Measurements from ENCODE around the gene GGA3.
"Not testable (repeated sequence)": the region's sequence is repeated elsewhere in the genome, so short reads cannot be mapped to it uniquely, and the experiment has no call there.

The GGA3 gene

DNA sequence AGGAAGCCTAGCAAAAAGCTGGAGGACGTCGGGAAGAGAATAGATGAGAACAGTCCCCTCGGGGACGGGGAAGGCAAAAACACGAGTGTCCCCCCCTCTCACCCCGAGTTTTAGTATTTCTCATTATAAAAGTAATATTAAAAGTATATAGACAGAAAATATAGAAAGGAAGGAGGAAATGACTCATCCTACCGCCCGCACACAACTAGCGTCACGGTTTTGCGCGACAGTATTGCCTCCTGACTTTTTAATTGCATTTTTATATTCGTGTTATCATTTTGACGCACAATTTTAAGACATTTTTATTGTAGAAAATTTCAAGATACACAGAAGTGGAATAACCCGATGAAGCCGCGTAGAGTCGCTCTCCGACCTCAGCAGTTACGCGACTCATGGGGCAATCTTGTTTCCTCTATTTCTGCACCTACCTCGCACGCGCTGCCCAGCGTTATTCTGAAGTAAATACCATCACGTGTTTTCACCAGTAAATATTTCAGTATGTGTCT lies 28.5 kb upstream of the GGA3 start:
- peak overlapping the region; percentile 15; the same call in 1 of the 2 replicates for H3K4me3 ChIP-seq (ENCODE audit: low read length)
- no CpG with 5 or more reads among the region's 26 CpGs for WGBS (ENCODE audit: insufficient coverage, insufficient read length)
- no peaks in the 10 kb centered on the region for H3K27me3 ChIP-seq (ENCODE audit: control insufficient read depth, insufficient read depth, low read length)
- peaks cover 8% of the 10 kb centered on the region; the same call in 1 of the 2 replicates for H3K36me3 ChIP-seq (ENCODE audit: control insufficient read depth, insufficient read depth, low read length)
- H3K9me3 ChIP-seq (ENCODE audit: control insufficient read depth, insufficient read depth, low read length): no peaks in the 10 kb centered on the region
- no peak overlapping the region for H3K27ac ChIP-seq (ENCODE audit: low read length)
- DNase-seq (ENCODE audit: low read depth, low spot score): no peak
- no peaks in the 10 kb centered on the region for H3K4me1 ChIP-seq (ENCODE audit: control insufficient read depth, insufficient read depth, low read length)

DNA sequence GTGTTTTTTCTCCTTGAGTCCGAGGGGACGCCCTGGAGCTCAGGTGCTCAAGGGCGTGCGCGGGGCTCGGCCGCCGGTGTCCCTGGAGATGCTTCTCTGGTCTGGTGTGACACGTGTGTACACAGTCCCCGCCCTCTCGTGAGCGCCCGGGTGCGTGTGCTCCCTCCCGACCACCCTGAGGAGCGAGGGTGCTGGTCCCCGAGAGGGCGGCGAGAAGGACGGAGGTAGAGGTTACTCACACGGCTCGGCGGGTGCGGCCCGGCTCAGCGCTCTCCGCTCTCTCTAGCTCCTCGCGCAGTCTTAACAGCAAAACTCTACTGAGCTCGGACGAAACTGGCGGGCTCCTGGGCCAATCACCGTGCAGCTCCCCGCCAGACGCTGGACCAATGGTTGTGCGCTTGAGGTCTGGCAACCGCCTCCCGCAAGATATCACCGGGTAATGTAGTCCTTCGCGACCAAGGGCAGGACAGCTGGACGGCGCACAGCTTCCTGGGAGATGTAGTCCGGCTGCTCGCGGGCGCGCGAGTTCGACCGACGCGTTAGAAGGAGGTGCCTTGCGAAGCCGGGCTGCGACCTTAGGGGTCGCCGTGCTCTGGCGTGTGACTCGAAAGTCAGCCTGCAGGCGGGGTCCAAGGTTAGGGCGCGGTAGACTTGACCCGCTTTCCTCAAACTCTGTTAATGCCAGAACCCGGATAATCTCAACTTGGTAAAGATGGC lies 27.9 kb upstream of the GGA3 start, which contains the start of gene SLC25A19:
Gene SLC25A19, minus strand, starts transcription at position 319 of the 717 bp plus-strand sequence. CDS start 2,669 bp downstream, outside the sequence.
- H3K27me3 ChIP-seq (ENCODE audit: control insufficient read depth, insufficient read depth, low read length): no peaks in the 10 kb centered on the region
- H3K27ac ChIP-seq (ENCODE audit: low read length): no peak within 1 kb of the TSS
- peak within 1 kb of the TSS; percentile 83 for H3K4me3 ChIP-seq (ENCODE audit: low read length)
- WGBS (ENCODE audit: insufficient coverage, insufficient read length): no CpG with 5 or more reads among the region's 65 CpGs
- no peaks in the 10 kb centered on the region for H3K4me1 ChIP-seq (ENCODE audit: control insufficient read depth, insufficient read depth, low read length)
- peaks cover 8% of the 10 kb centered on the region; the same call in 1 of the 2 replicates for H3K36me3 ChIP-seq (ENCODE audit: control insufficient read depth, insufficient read depth, low read length)
- peak; percentile 96 for DNase-seq (ENCODE audit: low read depth, low spot score)
- no peaks in the 10 kb centered on the region for H3K9me3 ChIP-seq (ENCODE audit: control insufficient read depth, insufficient read depth, low read length)

DNA sequence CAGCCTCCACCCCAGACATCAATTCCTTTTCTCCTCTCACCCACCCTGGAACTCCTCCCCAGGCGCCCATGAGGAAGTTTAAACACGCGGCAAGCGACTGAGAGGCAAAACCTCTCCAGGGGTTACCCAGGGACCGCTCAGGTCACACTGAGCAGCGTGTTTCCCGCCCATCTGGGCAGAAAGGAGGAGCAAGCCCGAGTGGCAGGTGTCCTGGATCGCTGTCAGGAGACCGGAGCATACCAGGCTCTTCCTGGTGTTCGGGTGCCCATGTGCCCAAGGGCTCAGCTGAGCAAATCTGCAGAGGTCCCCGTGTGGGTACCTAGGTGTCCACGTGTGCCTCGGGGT lies 27.3 kb upstream of the GGA3 start:
- Histone ChIP-seq H3K27me3 (ENCODE audit: control insufficient read depth, insufficient read depth, low read length) (no peaks in the 10 kb centered on the region), H3K4me3 (ENCODE audit: low read length) (peak overlapping the region; percentile 83), H3K27ac (ENCODE audit: low read length) (no peak overlapping the region), H3K9me3 (ENCODE audit: control insufficient read depth, insufficient read depth, low read length) (no peaks in the 10 kb centered on the region), H3K36me3 (ENCODE audit: control insufficient read depth, insufficient read depth, low read length) (peaks cover 8% of the 10 kb centered on the region; the same call in 1 of the 2 replicates), H3K4me1 (ENCODE audit: control insufficient read depth, insufficient read depth, low read length) (no peaks in the 10 kb centered on the region)
- no CpG with 5 or more reads among the region's 14 CpGs for WGBS (ENCODE audit: insufficient coverage, insufficient read length)
- no peak for DNase-seq (ENCODE audit: low read depth, low spot score)

DNA sequence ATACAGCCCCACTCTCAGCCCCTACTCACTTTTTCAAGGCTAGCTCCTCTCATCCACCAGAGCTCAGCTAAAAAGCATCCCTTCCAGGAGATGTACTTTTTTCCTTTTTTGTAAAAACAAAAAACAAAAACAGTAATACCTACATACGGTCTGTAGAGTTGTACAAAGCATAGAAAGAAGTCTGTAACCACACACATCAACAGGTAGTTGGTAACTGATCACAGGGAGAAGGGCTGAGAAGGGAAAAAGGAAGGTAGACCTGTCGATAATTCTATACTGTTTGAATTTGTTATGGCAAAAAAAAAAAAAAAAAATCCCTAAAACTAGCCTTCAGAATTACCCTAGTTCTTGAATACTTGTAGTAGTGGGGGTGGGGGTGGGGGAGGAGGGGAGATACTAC lies 27.0 kb upstream of the GGA3 start:
- Histone ChIP-seq H3K4me1 (ENCODE audit: control insufficient read depth, insufficient read depth, low read length) (no peaks in the 10 kb centered on the region), H3K27me3 (ENCODE audit: control insufficient read depth, insufficient read depth, low read length) (no peaks in the 10 kb centered on the region), H3K4me3 (ENCODE audit: low read length) (peak overlapping the region; percentile 83; the same call in 1 of the 2 replicates), H3K9me3 (ENCODE audit: control insufficient read depth, insufficient read depth, low read length) (no peaks in the 10 kb centered on the region), H3K27ac (ENCODE audit: low read length) (no peak overlapping the region), H3K36me3 (ENCODE audit: control insufficient read depth, insufficient read depth, low read length) (peaks cover 8% of the 10 kb centered on the region; the same call in 1 of the 2 replicates)
- no CpG with 5 or more reads among the region's 2 CpGs for WGBS (ENCODE audit: insufficient coverage, insufficient read length)
- no peak for DNase-seq (ENCODE audit: low read depth, low spot score)

DNA sequence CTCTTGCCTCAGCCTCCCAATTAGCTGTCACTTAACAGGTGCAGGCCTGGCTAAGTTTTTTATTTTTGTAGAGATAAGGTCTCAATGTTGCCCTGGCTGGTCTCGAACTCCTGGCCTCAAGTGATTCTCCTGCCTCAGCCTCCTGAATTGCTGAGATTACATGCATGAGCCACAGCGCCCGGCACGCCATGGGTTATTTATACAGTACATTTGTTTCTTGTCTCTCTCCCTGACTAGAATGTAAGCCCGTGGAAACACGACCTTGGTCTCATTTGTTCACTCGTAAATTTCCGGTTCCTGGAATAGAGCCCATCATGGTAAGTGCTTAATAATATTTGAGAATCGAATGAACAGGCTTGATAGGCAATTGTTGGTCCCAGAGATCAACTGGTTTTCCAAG lies 25.8 kb upstream of the GGA3 start:
- Histone ChIP-seq H3K9me3 (ENCODE audit: control insufficient read depth, insufficient read depth, low read length) (no peaks in the 10 kb centered on the region), H3K27me3 (ENCODE audit: control insufficient read depth, insufficient read depth, low read length) (no peaks in the 10 kb centered on the region), H3K36me3 (ENCODE audit: control insufficient read depth, insufficient read depth, low read length) (peaks cover 8% of the 10 kb centered on the region; the same call in 1 of the 2 replicates), H3K4me1 (ENCODE audit: control insufficient read depth, insufficient read depth, low read length) (no peaks in the 10 kb centered on the region), H3K27ac (ENCODE audit: low read length) (no peak overlapping the region), H3K4me3 (ENCODE audit: low read length) (no peak overlapping the region)
- DNase-seq (ENCODE audit: low read depth, low spot score): no peak
- no CpG with 5 or more reads among the region's 9 CpGs for WGBS (ENCODE audit: insufficient coverage, insufficient read length)

DNA sequence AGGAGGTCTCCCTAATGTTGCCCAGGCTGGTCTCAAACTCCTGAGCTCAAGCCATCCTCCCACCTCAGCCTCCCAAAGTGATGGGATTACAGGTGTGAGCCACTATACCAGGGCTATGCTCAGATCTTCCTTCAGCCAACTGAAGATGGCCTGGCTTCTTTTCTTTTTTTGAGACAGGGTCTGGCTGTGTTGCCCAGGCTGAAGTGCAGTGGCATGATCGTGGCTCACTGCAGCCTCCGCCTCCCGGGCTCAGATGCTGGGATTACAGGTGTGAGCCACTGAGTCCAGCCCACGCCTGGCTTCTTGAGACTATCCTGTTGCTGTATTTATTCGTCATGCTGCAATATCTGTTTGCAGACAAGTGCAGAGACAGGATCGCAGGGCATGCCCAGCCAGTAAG lies 23.7 kb upstream of the GGA3 start:
- Histone ChIP-seq H3K4me3 (ENCODE audit: low read length) (no peak overlapping the region), H3K36me3 (ENCODE audit: control insufficient read depth, insufficient read depth, low read length) (peaks cover 8% of the 10 kb centered on the region; the same call in 1 of the 2 replicates), H3K9me3 (ENCODE audit: control insufficient read depth, insufficient read depth, low read length) (no peaks in the 10 kb centered on the region), H3K4me1 (ENCODE audit: control insufficient read depth, insufficient read depth, low read length) (no peaks in the 10 kb centered on the region), H3K27me3 (ENCODE audit: control insufficient read depth, insufficient read depth, low read length) (no peaks in the 10 kb centered on the region), H3K27ac (ENCODE audit: low read length) (no peak overlapping the region)
- no CpG with 5 or more reads among the region's 6 CpGs for WGBS (ENCODE audit: insufficient coverage, insufficient read length)
- no peak for DNase-seq (ENCODE audit: low read depth, low spot score)

DNA sequence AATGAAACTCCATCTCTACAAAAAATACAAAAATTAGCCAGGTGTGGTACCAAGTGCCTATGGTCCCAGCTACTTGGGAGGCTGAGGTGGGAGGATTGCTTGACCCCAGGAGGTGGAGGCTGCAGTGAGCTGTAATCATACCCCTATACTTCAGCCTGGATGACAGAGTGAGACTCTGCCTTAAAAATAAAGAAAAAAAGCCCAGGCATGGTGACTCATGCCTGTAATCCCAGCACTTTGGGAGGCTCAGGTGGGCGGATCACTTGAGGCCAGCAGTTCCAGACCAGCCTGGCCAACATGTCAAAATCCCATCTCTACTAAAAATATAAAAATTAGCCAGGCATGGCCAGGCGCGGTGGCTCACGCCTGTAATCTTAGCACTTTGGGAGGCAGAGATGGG lies 18.8 kb upstream of the GGA3 start:
- H3K9me3 ChIP-seq (ENCODE audit: control insufficient read depth, insufficient read depth, low read length); DNase-seq (ENCODE audit: low read depth, low spot score); H3K4me3 ChIP-seq (ENCODE audit: low read length); H3K27ac ChIP-seq (ENCODE audit: low read length); H3K36me3 ChIP-seq (ENCODE audit: control insufficient read depth, insufficient read depth, low read length); H3K4me1 ChIP-seq (ENCODE audit: control insufficient read depth, insufficient read depth, low read length); H3K27me3 ChIP-seq (ENCODE audit: control insufficient read depth, insufficient read depth, low read length): not testable (repeated sequence)
- no CpG with 5 or more reads among the region's 4 CpGs for WGBS (ENCODE audit: insufficient coverage, insufficient read length)

DNA sequence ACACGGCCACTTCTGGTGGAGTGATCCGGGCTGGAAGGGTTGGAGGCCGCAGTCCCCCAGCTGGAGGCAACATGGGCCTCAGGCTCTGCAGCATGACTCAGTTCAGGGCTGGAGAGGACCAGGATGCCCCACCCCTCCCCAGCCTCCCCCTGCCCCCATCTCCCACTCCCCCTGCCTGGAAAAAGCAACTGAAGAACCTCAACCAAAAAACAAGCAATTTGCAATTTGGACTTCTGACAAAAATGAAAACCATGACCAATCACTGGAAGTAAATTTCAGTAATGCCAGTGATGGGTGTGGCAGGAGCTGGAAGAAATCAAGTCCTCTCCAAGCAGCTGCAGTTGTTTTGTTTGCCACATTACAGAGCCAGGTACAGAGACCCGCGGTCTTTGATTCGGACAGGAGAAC lies 16.3 kb upstream of the GGA3 start:
- no peaks in the 10 kb centered on the region for H3K27me3 ChIP-seq (ENCODE audit: control insufficient read depth, insufficient read depth, low read length)
- H3K27ac ChIP-seq (ENCODE audit: low read length): no peak overlapping the region
- H3K9me3 ChIP-seq (ENCODE audit: control insufficient read depth, insufficient read depth, low read length): no peaks in the 10 kb centered on the region
- no peaks in the 10 kb centered on the region for H3K4me1 ChIP-seq (ENCODE audit: control insufficient read depth, insufficient read depth, low read length)
- no CpG with 5 or more reads among the region's 6 CpGs for WGBS (ENCODE audit: insufficient coverage, insufficient read length)
- peaks cover 2% of the 10 kb centered on the region; the same call in 1 of the 2 replicates for H3K36me3 ChIP-seq (ENCODE audit: control insufficient read depth, insufficient read depth, low read length)
- H3K4me3 ChIP-seq (ENCODE audit: low read length): no peak overlapping the region
- no peak for DNase-seq (ENCODE audit: low read depth, low spot score)

DNA sequence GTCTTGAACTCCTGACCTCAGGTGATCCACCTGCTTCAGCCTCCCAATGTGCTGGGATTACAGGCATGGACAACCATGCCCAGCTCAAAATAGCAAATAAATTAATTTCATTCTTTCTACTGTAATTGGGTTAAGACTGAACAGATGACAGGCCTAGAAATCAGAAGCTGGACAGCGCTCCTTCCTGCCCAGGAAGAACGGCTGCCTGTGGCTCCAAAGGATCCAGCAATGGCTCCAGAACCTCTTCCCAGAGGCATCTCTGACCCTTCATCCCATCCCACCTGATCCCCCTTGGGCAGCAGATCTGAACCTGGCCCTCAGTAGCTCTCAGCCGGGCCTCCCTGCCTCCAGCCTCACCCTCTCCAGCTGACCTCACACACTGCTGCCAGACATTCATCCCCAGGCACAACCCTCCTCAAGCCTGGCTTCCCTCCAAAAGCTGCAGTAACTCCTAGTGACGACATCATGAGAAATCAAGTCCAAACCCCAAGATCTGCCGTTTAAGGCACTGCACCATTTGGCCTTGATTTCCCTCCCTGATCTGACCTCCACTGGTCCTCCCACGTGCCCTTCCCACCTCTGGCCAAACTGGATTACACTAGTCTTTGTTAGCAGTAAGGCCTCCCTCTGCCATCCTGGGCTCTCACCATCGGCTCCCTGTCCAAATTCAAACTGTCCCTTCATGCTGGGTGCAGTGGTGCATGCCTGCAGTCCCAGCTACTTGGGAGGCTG lies 12.7 kb upstream of the GGA3 start:
- Histone ChIP-seq H3K27me3 (ENCODE audit: control insufficient read depth, insufficient read depth, low read length) (no peaks in the 10 kb centered on the region), H3K4me1 (ENCODE audit: control insufficient read depth, insufficient read depth, low read length) (peaks cover 4% of the 10 kb centered on the region; the same call in 1 of the 2 replicates), H3K9me3 (ENCODE audit: control insufficient read depth, insufficient read depth, low read length) (no peaks in the 10 kb centered on the region), H3K27ac (ENCODE audit: low read length) (no peak overlapping the region), H3K4me3 (ENCODE audit: low read length) (no peak overlapping the region), H3K36me3 (ENCODE audit: control insufficient read depth, insufficient read depth, low read length) (peaks cover 6% of the 10 kb centered on the region; the same call in 1 of the 2 replicates)
- no peak for DNase-seq (ENCODE audit: low read depth, low spot score)
- no CpG with 5 or more reads among the region's 7 CpGs for WGBS (ENCODE audit: insufficient coverage, insufficient read length)

DNA sequence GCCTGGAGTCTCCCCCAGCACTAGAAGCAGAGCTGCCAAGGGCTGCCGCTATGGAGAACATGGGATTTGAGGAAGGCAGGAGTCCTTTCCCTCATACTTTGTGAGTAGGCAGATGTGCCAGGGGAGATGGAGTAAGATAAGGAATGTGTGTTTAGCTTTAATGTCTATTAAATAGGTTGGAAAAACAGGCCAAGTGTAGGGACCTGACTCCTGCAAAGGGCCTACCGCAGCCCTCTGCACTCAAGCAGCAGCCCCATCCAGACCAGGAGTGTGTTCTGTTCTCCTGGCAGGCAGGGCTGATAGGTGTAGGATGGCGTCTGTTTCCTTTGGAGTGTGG lies 11.4 kb upstream of the GGA3 start:
- no CpG with 5 or more reads among the region's 3 CpGs for WGBS (ENCODE audit: insufficient coverage, insufficient read length)
- no peak for DNase-seq (ENCODE audit: low read depth, low spot score)
- Histone ChIP-seq H3K27me3 (ENCODE audit: control insufficient read depth, insufficient read depth, low read length) (no peaks in the 10 kb centered on the region), H3K36me3 (ENCODE audit: control insufficient read depth, insufficient read depth, low read length) (0 out of 2 replicates have a peak, but pooled peaks cover 6% of the 10 kb centered on the region), H3K9me3 (ENCODE audit: control insufficient read depth, insufficient read depth, low read length) (no peaks in the 10 kb centered on the region), H3K4me1 (ENCODE audit: control insufficient read depth, insufficient read depth, low read length) (peaks cover 4% of the 10 kb centered on the region; the same call in 1 of the 2 replicates), H3K4me3 (ENCODE audit: low read length) (no peak overlapping the region), H3K27ac (ENCODE audit: low read length) (no peak overlapping the region)

Data from iPS DF 6.9 (cell line).